H9 (cell line): ENCODE measurements around the gene MYCBP2. TPM values are rescaled to one million over a fixed set of nuclear protein-coding genes. Genes with fewer than 3 reads are reported as not detected.
A peak's percentile ranks its signal among the peaks of the same experiment; 100 is the strongest.

Source experiments
- DNase-seq: peaks from one replicate; pipeline ENCODE4 v3.0.0-alpha.2; 2017
- H2AFZ ChIP-seq: one replicate; pipeline ENCODE4 v1.6.1; 2013; ENCODE audit warnings: mild to moderate bottlenecking, low read length, control low read depth, moderate library complexity
- H2AK5ac ChIP-seq: 2 replicates; pipeline ENCODE4 v1.6.1; 2013; ENCODE audit warnings: low read length, control low read depth, mixed read lengths; ENCODE audit not compliant: insufficient read length
- H2BK120ac ChIP-seq: one replicate; pipeline ENCODE4 v1.6.1; 2013; ENCODE audit warnings: low read depth, mild to moderate bottlenecking, low read length, control low read depth, inconsistent platforms; ENCODE audit not compliant: poor library complexity, severe bottlenecking
- H2BK12ac ChIP-seq: 2 replicates; pipeline ENCODE4 v1.6.1; 2013; ENCODE audit warnings: low read length, control low read depth, mixed read lengths, low read depth; ENCODE audit not compliant: insufficient read length
- H2BK15ac ChIP-seq: 2 replicates; pipeline ENCODE4 v1.6.1; 2013; ENCODE audit warnings: low read depth, low read length, control low read depth
- H2BK20ac ChIP-seq: one replicate; pipeline ENCODE4 v1.6.1; 2013; ENCODE audit warnings: low read depth, mild to moderate bottlenecking, low read length, control low read depth, inconsistent platforms; ENCODE audit not compliant: poor library complexity, severe bottlenecking
- H2BK5ac ChIP-seq: 2 replicates; pipeline ENCODE4 v1.6.1; 2013; ENCODE audit warnings: low read length, control low read depth, mixed read lengths; ENCODE audit not compliant: insufficient read length
- H3K14ac ChIP-seq: 2 replicates; pipeline ENCODE4 v1.6.1; 2013; ENCODE audit warnings: low read length, control low read depth; ENCODE audit not compliant: insufficient read depth
- H3K18ac ChIP-seq: 2 replicates; pipeline ENCODE4 v1.6.1; 2013; ENCODE audit warnings: low read depth, mild to moderate bottlenecking, mixed read lengths, low read length, control low read depth; ENCODE audit not compliant: insufficient read length
- H3K23ac ChIP-seq: 2 replicates; pipeline ENCODE4 v1.6.1; 2013; ENCODE audit warnings: low read length, control low read depth, mixed read lengths, low read depth; ENCODE audit not compliant: insufficient read length
- H3K23me2 ChIP-seq: 2 replicates; pipeline ENCODE4 v1.6.1; 2013; ENCODE audit warnings: low read depth, mild to moderate bottlenecking, mixed read lengths, low read length, control low read depth; ENCODE audit not compliant: insufficient read length, poor library complexity, severe bottlenecking
- H3K27ac ChIP-seq: 2 replicates; pipeline ENCODE4 v1.5.1; 2013; ENCODE audit warnings: low read length, control low read depth, mixed read lengths, low read depth; ENCODE audit not compliant: insufficient read length
- H3K27me3 ChIP-seq: 2 replicates; pipeline ENCODE4 v1.6.1; 2013; ENCODE audit warnings: low read length, control low read depth, inconsistent platforms; ENCODE audit not compliant: insufficient read depth
- H3K4ac ChIP-seq: 2 replicates; pipeline ENCODE4 v1.6.1; 2013; ENCODE audit warnings: low read depth, mild to moderate bottlenecking, control low read depth, inconsistent platforms, low read length, moderate library complexity
- H3K4me1 ChIP-seq: 2 replicates; pipeline ENCODE4 v1.6.1; 2013; ENCODE audit warnings: low read length, control low read depth, inconsistent platforms; ENCODE audit not compliant: insufficient read depth
- H3K4me2 ChIP-seq: 2 replicates; pipeline ENCODE4 v1.6.1; 2013; ENCODE audit warnings: low read length, control low read depth, mixed read lengths; ENCODE audit not compliant: insufficient read length, insufficient read depth
- H3K56ac ChIP-seq: 2 replicates; pipeline ENCODE4 v1.6.1; 2013; ENCODE audit warnings: low read depth, mild to moderate bottlenecking, mixed read lengths, low read length, control low read depth; ENCODE audit not compliant: insufficient read length
- H3K79me1 ChIP-seq: 2 replicates; pipeline ENCODE4 v1.6.1; 2013; ENCODE audit warnings: low read depth, mild to moderate bottlenecking, moderate library complexity, low read length, control low read depth, inconsistent platforms; ENCODE audit not compliant: insufficient read depth, poor library complexity, severe bottlenecking
- H3K79me2 ChIP-seq: 2 replicates; pipeline ENCODE4 v1.6.1; 2013; ENCODE audit warnings: low read length, control low read depth, inconsistent platforms; ENCODE audit not compliant: insufficient read depth
- H3K9ac ChIP-seq: 2 replicates; pipeline ENCODE4 v1.6.1; 2013; ENCODE audit warnings: low read length, control low read depth, mixed read lengths; ENCODE audit not compliant: insufficient read length; ENCODE audit errors: extremely low read depth
- H3K9me3 ChIP-seq: one replicate; pipeline ENCODE4 v1.6.1; 2013; ENCODE audit warnings: low read depth, low read length, inconsistent platforms; ENCODE audit not compliant: control insufficient read depth
- H3T11ph ChIP-seq: one replicate; pipeline ENCODE4 v1.6.1; 2013; ENCODE audit warnings: mild to moderate bottlenecking, low read length, control low read depth, inconsistent platforms
- H4K20me1 ChIP-seq: one replicate; pipeline ENCODE4 v1.6.1; 2013; ENCODE audit not compliant: control insufficient read depth, insufficient read length, insufficient read depth
- H4K5ac ChIP-seq: 2 replicates; pipeline ENCODE4 v1.6.1; 2013; ENCODE audit warnings: low read depth, mild to moderate bottlenecking, mixed read lengths, low read length, control low read depth; ENCODE audit not compliant: insufficient read length
- H4K8ac ChIP-seq: replicated peaks from 2 replicates; pipeline ENCODE4 v1.6.1; 2013; ENCODE audit warnings: low read length, control low read depth, mixed read lengths, low read depth; ENCODE audit not compliant: insufficient read length
- H4K91ac ChIP-seq: 2 replicates; pipeline ENCODE4 v1.6.1; 2013; ENCODE audit warnings: low read depth, mild to moderate bottlenecking, moderate library complexity, mixed read lengths, low read length, control low read depth; ENCODE audit not compliant: insufficient read length
- H3K27ac Mint-ChIP-seq, 3 experiments: 2 replicates in 2 of 3; 3 replicates in 1 of 3; pipeline ENCODE4 v1.8.0; 2020 to 2021; ENCODE audit warnings: mixed read lengths in 3 of 3, mild to moderate bottlenecking in 1 of 3, moderate library complexity in 1 of 3
- H3K27me3 Mint-ChIP-seq: 2 replicates; pipeline ENCODE4 v1.8.0; 2021; ENCODE audit warnings: low read depth, mild to moderate bottlenecking, moderate library complexity, mixed read lengths
- H3K36me3 Mint-ChIP-seq, 3 experiments: 2 replicates in 2 of 3; 3 replicates in 1 of 3; pipeline ENCODE4 v1.8.0; 2020 to 2021; ENCODE audit warnings: low read depth in 3 of 3, mixed read lengths in 3 of 3; ENCODE audit not compliant: insufficient read depth in 1 of 3
- H3K4me1 Mint-ChIP-seq, 2 experiments: 2 replicates each; pipeline ENCODE4 v1.8.0; 2020; ENCODE audit warnings: mixed read lengths in 2 of 2
- H3K4me3 Mint-ChIP-seq, 2 experiments: 2 replicates in 1 of 2; 3 replicates in 1 of 2; pipeline ENCODE4 v1.8.0; 2020 to 2021; ENCODE audit warnings: mild to moderate bottlenecking in 2 of 2, mixed read lengths in 2 of 2, moderate library complexity in 1 of 2
- H3K9me3 Mint-ChIP-seq, 2 experiments: 2 replicates in 1 of 2; 3 replicates in 1 of 2; pipeline ENCODE4 v1.8.0; 2020; ENCODE audit warnings: mild to moderate bottlenecking in 2 of 2, mixed read lengths in 2 of 2, moderate library complexity in 1 of 2
- CTCF ChIP-seq: fragments of 200-600 bp; sonication (generic); conservative IDR thresholded peaks from 3 replicates; pipeline ENCODE4 v1.8.0; 2021; ENCODE audit warnings: antibody characterized with exemption, mild to moderate bottlenecking
- WGBS: extraction: QIAGEN DNeasy Blood & Tissue Kit; methylation state at CpG from one replicate; pipeline ENCODE4 v1.1.7; 2013; ENCODE audit warnings: missing lambda C conversion rate, low lambda C conversion rate, mixed read lengths; ENCODE audit not compliant: insufficient read length; ENCODE audit errors: extremely low coverage; 5-methylcytosine and 5-hydroxymethylcytosine counted together
- total RNA-seq: library from RNA; stranded (reverse); gene quantifications from 2 replicates; pipeline ENCODE4 v1.2.1, GENCODE V29; 2021

Gene MYCBP2
- total RNA-seq, 1 experiment from 2014 or later: 32.0 TPM

GRCh38 chr13:77026255-77026860 is 300.5 kb downstream of the MYCBP2 start:
- peak; percentile 67 for DNase-seq

More at GRCh38 chr13:77026255-77026860, 300.5 kb downstream of the MYCBP2 start:
- H3K27ac ChIP-seq: no peak overlapping the region
- peak overlapping the region; percentile 70 for H3K9ac ChIP-seq
- no peak overlapping the region for H4K8ac ChIP-seq
- WGBS: no CpG with 5 or more reads among the region's 62 CpGs
- no peak overlapping the region for H3K18ac ChIP-seq
- H3K9me3 ChIP-seq: no peaks in the 10 kb centered on the region
- H3K4me2 ChIP-seq: peak overlapping the region; percentile 95
- H2BK120ac ChIP-seq: no peak overlapping the region
- no peaks in the 10 kb centered on the region for H3K9me3 Mint-ChIP-seq
- no peak overlapping the region for H2BK15ac ChIP-seq
- H3K79me2 ChIP-seq: peaks cover 4% of the 10 kb centered on the region; the same call in 1 of the 2 replicates
- H2BK5ac ChIP-seq: no peak overlapping the region
- H3K4me3 Mint-ChIP-seq: peak overlapping the region; percentile 87 to 91
- H2AK5ac ChIP-seq: no peak overlapping the region
- H3K36me3 Mint-ChIP-seq: peaks cover 0 to 3% (median 0%) of the 10 kb centered on the region in 3 experiments; a peak in 1 of 7 replicates
- no peak overlapping the region for H2BK20ac ChIP-seq
- H3K27me3 Mint-ChIP-seq: no peaks in the 10 kb centered on the region
- H3T11ph ChIP-seq: no peak overlapping the region
- peaks cover 4% of the 10 kb centered on the region for H3K23me2 ChIP-seq
- no peak overlapping the region for H4K5ac ChIP-seq
- H3K23ac ChIP-seq: no peak overlapping the region
- H4K91ac ChIP-seq: no peak overlapping the region
- no peaks in the 10 kb centered on the region for H4K20me1 ChIP-seq
- H3K27me3 ChIP-seq: no peaks in the 10 kb centered on the region
- no peak overlapping the region for H2BK12ac ChIP-seq
- no peak for TF ChIP-seq CTCF
- 0 out of 7 replicates have a peak overlapping the region, but pooled peaks of 1 of the 3 experiments have one; percentile 27 for H3K27ac Mint-ChIP-seq
- H3K4me1 Mint-ChIP-seq: peaks cover 32 to 34% of the 10 kb centered on the region in 2 experiments
- H3K4ac ChIP-seq: no peak overlapping the region; the same call in 1 of the 2 replicates
- peak overlapping the region; percentile 92 for H3K14ac ChIP-seq
- H2AFZ ChIP-seq: no peak overlapping the region
- H3K4me1 ChIP-seq: peaks cover 5% of the 10 kb centered on the region; the same call in 1 of the 2 replicates
- no peak overlapping the region for H3K56ac ChIP-seq
- peaks cover 3% of the 10 kb centered on the region for H3K79me1 ChIP-seq
